H1 (cell line): ENCODE results near the gene MBP. TPM values are rescaled to one million over a fixed set of nuclear protein-coding genes. Genes with fewer than 3 reads are reported as not detected.

Experiments used
- CTCF ChIA-PET: fragments of 300-600 bp; sonication (Branson Sonifier 250); formaldehyde crosslinking; loops from one replicate; lab custom pipeline; 2021; ENCODE audit not compliant: partially characterized antibody; lab: Charles Lee
- POLR2A ChIA-PET: fragments of 300-600 bp; sonication (Branson Sonifier 250); formaldehyde crosslinking; loops from one replicate; lab custom pipeline; 2021; ENCODE audit warnings: inconsistent platforms; ENCODE audit not compliant: partially characterized antibody; lab: Charles Lee
- DNase-seq, 2 experiments: peaks; one replicate each; pipeline versions ENCODE4 v3.0.0 to v3.0.0-alpha.2; 2010 to 2022; ENCODE audit warnings: low spot score in 2 of 2, low read depth in 1 of 2, mixed read lengths in 1 of 2
- FAIRE-seq: peaks from 2 replicates; lab custom pipeline; 2011; peaks lifted over from hg19 to GRCh38; lab: Jason Lieb, UNC
- H2AFZ ChIP-seq: 2 replicates; pipeline ENCODE4 v1.8.1; 2012; ENCODE audit warnings: low read length, inconsistent platforms
- H2AK5ac ChIP-seq: 2 replicates; pipeline ENCODE4 v1.6.1; 2013; ENCODE audit warnings: low read depth, low read length
- H2BK120ac ChIP-seq: replicated peaks from 2 replicates; pipeline ENCODE3; 2013; ENCODE audit warnings: low read depth, low read length, inconsistent platforms
- H2BK12ac ChIP-seq: 2 replicates; pipeline ENCODE4 v1.6.1; 2013; ENCODE audit warnings: low read depth, low read length
- H2BK15ac ChIP-seq: 2 replicates; pipeline ENCODE4 v1.6.1; 2013; ENCODE audit warnings: low read length
- H2BK20ac ChIP-seq: 2 replicates; pipeline ENCODE4 v1.6.1; 2013; ENCODE audit warnings: low read length
- H2BK5ac ChIP-seq: 2 replicates; pipeline ENCODE4 v1.6.1; 2013; ENCODE audit warnings: low read depth, low read length
- H3K14ac ChIP-seq: 2 replicates; pipeline ENCODE4 v1.6.1; 2013; ENCODE audit warnings: inconsistent platforms; ENCODE audit not compliant: insufficient read length
- H3K18ac ChIP-seq: 2 replicates; pipeline ENCODE4 v1.6.1; 2013; ENCODE audit warnings: low read length; ENCODE audit errors: extremely low read depth
- H3K23ac ChIP-seq: 2 replicates; pipeline ENCODE4 v1.6.1; 2013; ENCODE audit warnings: inconsistent platforms; ENCODE audit not compliant: insufficient read length
- H3K23me2 ChIP-seq: 2 replicates; pipeline ENCODE4 v1.6.1; 2013; ENCODE audit warnings: low read depth, low read length
- H3K27ac ChIP-seq: 2 replicates; pipeline ENCODE4 v1.6.1; 2011; ENCODE audit warnings: low read depth, low read length, inconsistent platforms
- H3K27me3 ChIP-seq, 4 experiments: replicated peaks in 1 of 4; 1 replicate in 1 of 4; 2 replicates in 3 of 4; pipeline versions ENCODE4 v1.6.1 to v1.8.1; 2011 to 2013; ENCODE audit warnings: low read length in 3 of 4, mild to moderate bottlenecking in 3 of 4, inconsistent platforms in 2 of 4, mixed read lengths in 2 of 4, moderate library complexity in 1 of 4; ENCODE audit not compliant: control insufficient read depth in 3 of 4, insufficient read depth in 3 of 4; ENCODE audit errors: extremely low read depth in 1 of 4
- H3K36me3 ChIP-seq, 4 experiments: 2 replicates each; pipeline versions ENCODE4 v1.6.1 to v1.8.1; 2011 to 2013; ENCODE audit warnings: mild to moderate bottlenecking in 4 of 4, low read length in 3 of 4, moderate library complexity in 2 of 4, control low read depth in 1 of 4, inconsistent platforms in 1 of 4; ENCODE audit not compliant: insufficient read depth in 4 of 4, control insufficient read depth in 2 of 4
- H3K4ac ChIP-seq: replicated peaks from 2 replicates; pipeline ENCODE3; 2013; ENCODE audit warnings: low read length, low read depth, mixed read lengths, inconsistent platforms; ENCODE audit not compliant: insufficient read length
- H3K4me1 ChIP-seq, 4 experiments: replicated peaks in 1 of 4; 1 replicate in 1 of 4; 2 replicates in 3 of 4; pipeline versions ENCODE4 v1.6.1 to v1.8.1; 2011 to 2013; ENCODE audit warnings: low read length in 3 of 4, inconsistent platforms in 2 of 4, mixed read lengths in 1 of 4; ENCODE audit not compliant: insufficient read depth in 4 of 4, control insufficient read depth in 3 of 4
- H3K4me2 ChIP-seq, 2 experiments: 2 replicates each; pipeline versions ENCODE4 v1.6.1 to v1.8.1; 2011 to 2013; ENCODE audit warnings: low read depth in 2 of 2, low read length in 2 of 2, control low read depth in 1 of 2, inconsistent platforms in 1 of 2, mild to moderate bottlenecking in 1 of 2; ENCODE audit not compliant: insufficient read depth in 1 of 2
- H3K4me3 ChIP-seq, 4 experiments: fragments of 200-600, 300-600 bp in 1 of 4; sonication (generic), shearing (Covaris generic), sonication (Bioruptor Twin) in 1 of 4; 2 replicates each; pipeline versions ENCODE4 v1.5.1 to v1.8.1; 2011 to 2016; ENCODE audit warnings: low read length in 4 of 4, low read depth in 3 of 4, control low read depth in 2 of 4, inconsistent platforms in 2 of 4, mild to moderate bottlenecking in 2 of 4, mixed read lengths in 1 of 4, moderate library complexity in 1 of 4; ENCODE audit not compliant: insufficient read depth in 2 of 4; ENCODE audit errors: extremely low read depth in 1 of 4
- H3K56ac ChIP-seq: replicated peaks from 2 replicates; pipeline ENCODE3; 2013; ENCODE audit warnings: low read depth, mild to moderate bottlenecking, mixed read lengths, low read length, inconsistent platforms; ENCODE audit not compliant: insufficient read length
- H3K79me1 ChIP-seq: 2 replicates; pipeline ENCODE4 v1.6.1; 2013; ENCODE audit warnings: low read depth, low read length, control low read depth
- H3K79me2 ChIP-seq, 2 experiments: 2 replicates each; pipeline versions ENCODE4 v1.6.1 to v1.8.1; 2012 to 2013; ENCODE audit warnings: low read length in 2 of 2, mild to moderate bottlenecking in 2 of 2, inconsistent platforms in 1 of 2; ENCODE audit not compliant: insufficient read depth in 2 of 2, control insufficient read depth in 1 of 2
- H3K9ac ChIP-seq, 4 experiments: replicated peaks in 1 of 4; 1 replicate in 1 of 4; 2 replicates in 3 of 4; pipeline versions ENCODE4 v1.6.1 to v1.8.1; 2011 to 2013; ENCODE audit warnings: low read depth in 3 of 4, low read length in 3 of 4, control low read depth in 2 of 4, mild to moderate bottlenecking in 2 of 4, moderate library complexity in 2 of 4, inconsistent platforms in 1 of 4; ENCODE audit errors: extremely low read depth in 1 of 4
- H3K9me3 ChIP-seq, 2 experiments: 2 replicates each; pipeline versions ENCODE4 v1.6.1 to v1.8.1; 2012 to 2013; ENCODE audit warnings: mild to moderate bottlenecking in 2 of 2, moderate library complexity in 2 of 2, control low read depth in 1 of 2, inconsistent platforms in 1 of 2, low read depth in 1 of 2, low read length in 1 of 2, mixed read lengths in 1 of 2; ENCODE audit not compliant: insufficient read depth in 2 of 2
- H4K20me1 ChIP-seq, 2 experiments: replicated peaks in 1 of 2; 2 replicates each; pipeline versions ENCODE3 to v1.8.1; 2011 to 2013; ENCODE audit warnings: inconsistent platforms in 2 of 2, low read length in 2 of 2, mild to moderate bottlenecking in 1 of 2; ENCODE audit not compliant: insufficient read depth in 2 of 2, control insufficient read depth in 1 of 2
- H4K5ac ChIP-seq: 2 replicates; pipeline ENCODE4 v1.6.1; 2013; ENCODE audit warnings: low read length, low read depth, mixed read lengths, inconsistent platforms; ENCODE audit not compliant: insufficient read length
- H4K8ac ChIP-seq: 2 replicates; pipeline ENCODE4 v1.8.0; 2013; ENCODE audit warnings: mild to moderate bottlenecking, moderate library complexity, low read length, inconsistent platforms; ENCODE audit not compliant: insufficient read depth; ENCODE audit errors: extremely low read depth
- H4K91ac ChIP-seq: replicated peaks from 2 replicates; pipeline ENCODE3; 2013; ENCODE audit warnings: low read length, mixed read lengths, inconsistent platforms; ENCODE audit not compliant: insufficient read length
- ASH2L ChIP-seq: fragments of 200-600, 300-600 bp; sonication (generic); IDR thresholded peaks from one replicate; pipeline ENCODE4 v1.7.1; 2017; ENCODE audit warnings: low read length
- EZH2 ChIP-seq: fragments of 200-600 bp; sonication (generic); IDR thresholded peaks from 2 replicates; pipeline ENCODE4 v1.7.1; 2012; ENCODE audit warnings: low read depth, mild to moderate bottlenecking, moderate library complexity, low read length, inconsistent platforms; ENCODE audit not compliant: severe bottlenecking
- HDAC2 ChIP-seq, 2 experiments: fragments of 300-600 bp in 1 of 2; sonication (generic) in 1 of 2; IDR thresholded peaks; 2 replicates each; pipeline ENCODE4 v1.6.1; 2011 to 2012; ENCODE audit warnings: low read depth in 2 of 2, low read length in 2 of 2, mild to moderate bottlenecking in 2 of 2, moderate library complexity in 2 of 2, borderline replicate concordance in 1 of 2, inconsistent platforms in 1 of 2
- JUN ChIP-seq: IDR thresholded peaks from 2 replicates; pipeline ENCODE4 v1.6.1; 2011; ENCODE audit warnings: low read depth, mild to moderate bottlenecking, improper control_type of control experiment, low read length
- POLR2A ChIP-seq, 2 experiments: IDR thresholded peaks; 1 replicate in 1 of 2; 2 replicates in 1 of 2; pipeline ENCODE4 v1.6.1; 2011; ENCODE audit warnings: low read depth in 2 of 2, low read length in 2 of 2, mild to moderate bottlenecking in 2 of 2; ENCODE audit errors: control extremely low read depth in 1 of 2
- RNF2 ChIP-seq: fragments of 200-900, 300-1000 bp; sonication (generic); IDR thresholded peaks from 2 replicates; pipeline ENCODE4 v1.7.1; 2016; ENCODE audit warnings: borderline replicate concordance, low read depth, mild to moderate bottlenecking, antibody characterized with exemption, low read length; ENCODE audit not compliant: poor library complexity, severe bottlenecking; ENCODE audit errors: missing control alignments
- WGBS, 2 experiments: shearing (Covaris generic) in 1 of 2; methylation state at CpG; one replicate each; pipeline versions ENCODE4 v1.1.6 to v1.1.7; 2013 to 2015; ENCODE audit warnings: low lambda C conversion rate in 2 of 2, mixed read lengths in 2 of 2, inconsistent platforms in 1 of 2, low coverage in 1 of 2, missing lambda C conversion rate in 1 of 2; ENCODE audit not compliant: insufficient replicate concordance in 2 of 2, insufficient coverage in 1 of 2, insufficient read length in 1 of 2; ENCODE audit errors: extremely low coverage in 1 of 2, missing lambda C conversion rate in 1 of 2; 5-methylcytosine and 5-hydroxymethylcytosine counted together
- polyA plus RNA-seq, 7 experiments: library from polyadenylated mRNA; depleted of rRNA in 3 of 7; stranded (reverse) in 5 of 7; unstranded in 2 of 7; fragments of >200 nt in 5 of 7; fragments of 200-250 nt in 2 of 7; gene quantifications; 1 replicate in 5 of 7; 2 replicates in 1 of 7; 4 replicates in 1 of 7; pipeline versions ENCODE4 v1.2.1 to v1.2.3, GENCODE V29; 2011 to 2013; ENCODE audit warnings: missing spikeins in 2 of 7, mixed read lengths in 2 of 7
- total RNA-seq: library from RNA; stranded (reverse); fragmentation: NEBNext Ultra II Directional; extraction: Animal tissue kit (Norgen Biotek cat#: 25700); gene quantifications from 2 replicates; pipeline ENCODE4 v1.2.1, GENCODE V29; 2021

MBP gene
- total and polyA plus RNA-seq, 2 of the 8 experiments (the other 6 are each of a cell fraction or from before 2014, with no cell fraction given): 7.7 to 19.2 TPM

DNA sequence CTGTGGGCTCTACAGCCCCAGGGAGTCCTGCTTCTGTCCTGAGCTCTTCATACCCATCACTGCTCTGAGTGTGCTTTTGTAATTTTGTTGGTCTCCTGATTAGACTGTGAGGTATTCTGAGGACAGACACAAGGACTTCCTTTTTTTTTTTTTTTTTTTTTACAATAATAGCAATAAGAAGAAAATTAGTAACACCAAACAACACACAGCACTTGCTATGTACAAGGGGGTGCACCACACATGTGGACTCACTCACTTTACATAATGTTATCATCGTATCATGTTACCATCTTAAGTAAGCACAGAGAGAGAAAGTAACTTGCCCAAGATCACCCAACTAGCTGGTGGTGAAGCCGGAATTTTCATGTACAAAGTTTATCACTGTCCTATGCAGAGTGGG lies 34.6 kb downstream of the MBP start:
- H3K4me1 ChIP-seq: peaks cover 11 to 39% (median 21%) of the 10 kb centered on the region in 4 experiments
- no peak overlapping the region for H2AK5ac ChIP-seq
- H2BK15ac ChIP-seq: no peak overlapping the region
- no peak overlapping the region for H4K8ac ChIP-seq
- H3K14ac ChIP-seq: no peak overlapping the region
- no peak overlapping the region for H2AFZ ChIP-seq
- POLR2A ChIA-PET: interaction anchor here (0.6 to 1.3 kb wide), 5 partner anchors 11 to 36 kb away, joined by 3 to 6 read pairs (median 3); no protein-coding TSS in a partner anchor
- no peaks in the 10 kb centered on the region for H4K20me1 ChIP-seq
- peak overlapping the region; percentile 36 for H4K91ac ChIP-seq
- H3K36me3 ChIP-seq: no peaks in the 10 kb centered on the region
- no peak overlapping the region for H2BK20ac ChIP-seq
- H3K9ac ChIP-seq: no peak overlapping the region
- no peak overlapping the region for H3K23ac ChIP-seq
- H3K56ac ChIP-seq: no peak overlapping the region
- H2BK5ac ChIP-seq: peak overlapping the region; percentile 93; the same call in 1 of the 2 replicates
- CTCF ChIA-PET: interaction anchor here (0.8 to 2.4 kb wide), 6 partner anchors 10 to 44 kb away, joined by 3 to 7 read pairs (median 5); no protein-coding TSS in a partner anchor
- H3K79me1 ChIP-seq: no peaks in the 10 kb centered on the region
- TF ChIP-seq EZH2 (no peak), HDAC2 (IDR thresholded peaks at IDR 0.05; ENCODE audit: borderline replicate concordance in 1 of 2, low read depth in 2 of 2, low read length in 2 of 2) (no peak), RNF2 (no peak), JUN (no peak), ASH2L (no peak), POLR2A (IDR thresholded peaks at IDR 0.05; ENCODE audit: control extremely low read depth in 1 of 2, low read depth in 2 of 2, low read length in 2 of 2) (no peak)
- TF ChIP-seq, all 59 proteins: peak for 0
- 0 out of 2 replicates have a peak overlapping the region, but pooled peaks have one; percentile 20 for H2BK12ac ChIP-seq
- FAIRE-seq: no peak
- no peak overlapping the region for H4K5ac ChIP-seq
- H3K4ac ChIP-seq: peak overlapping the region; percentile 38
- WGBS, 2 experiments: 79% methylated on average over 2 of the region's 2 CpGs; no CpG with 5 or more reads in 1 of the 2 experiments
- H3K4me2 ChIP-seq: peak overlapping the region; percentile 23 to 60; a peak in 3 of 4 replicates
- H3K27me3 ChIP-seq: no peaks in the 10 kb centered on the region
- no peak overlapping the region for H2BK120ac ChIP-seq
- no peak overlapping the region for H3K4me3 ChIP-seq
- no peak overlapping the region for H3K18ac ChIP-seq
- no peaks in the 10 kb centered on the region for H3K79me2 ChIP-seq
- no peak for DNase-seq
- no peak overlapping the region for H3K27ac ChIP-seq
- no peaks in the 10 kb centered on the region for H3K23me2 ChIP-seq
- no peaks in the 10 kb centered on the region for H3K9me3 ChIP-seq
